ENCODE data around the gene DKK2. TPM values are rescaled to one million over a fixed set of nuclear protein-coding genes. Genes with fewer than 3 reads are reported as not detected.
A peak's percentile ranks its signal among the peaks of the same experiment; 100 is the strongest.

The DKK2 gene
- total and polyA plus RNA-seq, 2 of the 13 experiments (the other 11 are each of a cell fraction or from before 2014, with no cell fraction given): not detected

GRCh38 chr4:106893903-106894302, 142.2 kb downstream of the DKK2 start:
- no peak for TF ChIP-seq CHCHD3 (CRISPR knock-in tag; IDR thresholded peaks at IDR 0.05)
- no peak for TF ChIP-seq KMT2A (CRISPR knock-in tag; IDR thresholded peaks at IDR 0.05)
- no peak overlapping the region for H3K4me3 ChIP-seq (replicated peaks in 1 of 3; ENCODE audit: insufficient read depth in 1 of 3, low read depth in 2 of 3, low read length in 3 of 3)
- ATAC-seq (no peak), FAIRE-seq (no peak), DNase-seq (ENCODE audit: low spot score) (no peak)
- no peak overlapping the region for H3K27ac ChIP-seq (ENCODE audit: extremely low read length, insufficient read depth, low read length)
- no peaks in the 10 kb centered on the region for H3K79me2 ChIP-seq (ENCODE audit: insufficient read depth, low read length)
- H3K27me3 ChIP-seq (ENCODE audit: control insufficient read depth in 1 of 2, insufficient read depth in 2 of 2, low read length in 2 of 2): no peaks in the 10 kb centered on the region; a peak in 1 of 5 replicates
- intact Hi-C loops (cut with micrococcal nuclease; ENCODE audit: unreplicated experiment): no loop called here
- H4K20me1 ChIP-seq (ENCODE audit: insufficient read depth, low read length): no peaks in the 10 kb centered on the region
- 4% methylated on average over 3 of the region's 3 CpGs for WGBS (ENCODE audit: low lambda C conversion rate)
- H3K4me2 ChIP-seq (ENCODE audit: low read depth, low read length): no peak overlapping the region
- H3K9ac ChIP-seq (ENCODE audit: insufficient read depth, low read depth, low read length): no peak overlapping the region
- H3K9me3 ChIP-seq (ENCODE audit: low read length): no peaks in the 10 kb centered on the region
- no peaks in the 10 kb centered on the region for H3K4me1 ChIP-seq (ENCODE audit: insufficient read depth, low read length)
- BruUV-seq (replicated peaks): no TSS peak
- ChIA-PET POLR2A (no interaction called here), CTCF (ENCODE audit: low intra/inter-chr PET ratio, low total read pairs) (no interaction called here)
- in situ Hi-C loops (cut with HindIII; ENCODE audit: extremely low pct_ligation_motif_present, low pct_unique_long_range_greater_than_20kb): no loop called here
- no peak overlapping the region for H2AFZ ChIP-seq (ENCODE audit: low read length)
- H3K36me3 ChIP-seq (replicated peaks in 1 of 2; ENCODE audit: control insufficient read depth in 1 of 2, insufficient read depth in 2 of 2, low read length in 2 of 2): no peaks in the 10 kb centered on the region

- peak; percentile 23; the same call in 1 of the 3 replicates for ATAC-seq
- in situ Hi-C loops (cut with HindIII; ENCODE audit: extremely low pct_ligation_motif_present, low pct_unique_long_range_greater_than_20kb) (no loop called here), intact Hi-C loops (cut with micrococcal nuclease; ENCODE audit: unreplicated experiment) (no loop called here)
- H3K36me3 ChIP-seq (replicated peaks in 1 of 2; ENCODE audit: control insufficient read depth in 1 of 2, insufficient read depth in 2 of 2, low read length in 2 of 2): no peaks in the 10 kb centered on the region
- H3K9ac ChIP-seq (ENCODE audit: insufficient read depth, low read depth, low read length): no peak overlapping the region
- 45% methylated on average over 4 of the region's 8 CpGs for WGBS (ENCODE audit: low lambda C conversion rate)
- no peak for FAIRE-seq
- H3K27me3 ChIP-seq (ENCODE audit: control insufficient read depth in 1 of 2, insufficient read depth in 2 of 2, low read length in 2 of 2): no peaks in the 10 kb centered on the region; a peak in 1 of 5 replicates
- H2AFZ ChIP-seq (ENCODE audit: low read length): no peak overlapping the region
- H3K4me1 ChIP-seq (ENCODE audit: insufficient read depth, low read length): no peaks in the 10 kb centered on the region
- no peak overlapping the region for H3K4me2 ChIP-seq (ENCODE audit: low read depth, low read length)
- H3K27ac ChIP-seq (ENCODE audit: extremely low read length, insufficient read depth, low read length): no peak overlapping the region
- H3K79me2 ChIP-seq (ENCODE audit: insufficient read depth, low read length): no peaks in the 10 kb centered on the region
- POLR2A ChIA-PET: no interaction called here
- CTCF ChIA-PET (ENCODE audit: low intra/inter-chr PET ratio, low total read pairs): no interaction called here
- H3K9me3 ChIP-seq (ENCODE audit: low read length): no peaks in the 10 kb centered on the region
- no TSS peak for BruUV-seq (replicated peaks)
- no peak overlapping the region for H3K4me3 ChIP-seq (replicated peaks in 1 of 3; ENCODE audit: insufficient read depth in 1 of 3, low read depth in 2 of 3, low read length in 3 of 3)
- DNase-seq (ENCODE audit: low spot score): no peak
- no peaks in the 10 kb centered on the region for H4K20me1 ChIP-seq (ENCODE audit: insufficient read depth, low read length)
- no peak for TF ChIP-seq HDAC6 (IDR thresholded peaks at IDR 0.05; ENCODE audit: low read depth, low read length)
- TF ChIP-seq ZNF747 (CRISPR knock-in tag; IDR thresholded peaks at IDR 0.05; ENCODE audit: borderline replicate concordance): no peak
- TF ChIP-seq ZNF362 (CRISPR knock-in tag; IDR thresholded peaks at IDR 0.05; ENCODE audit: borderline replicate concordance): no peak
- TF ChIP-seq TEAD2 (CRISPR knock-in tag; IDR thresholded peaks at IDR 0.05): no peak
- TF ChIP-seq XBP1 (CRISPR knock-in tag; IDR thresholded peaks at IDR 0.05): no peak
- no peak for TF ChIP-seq HCFC1 (IDR thresholded peaks at IDR 0.05; ENCODE audit: low read depth, low read length)
- TF ChIP-seq SP1 (IDR thresholded peaks at IDR 0.05): no peak
- no peak for TF ChIP-seq SP1 (CRISPR knock-in tag; IDR thresholded peaks at IDR 0.05)
- no peak for TF ChIP-seq GTF3A (CRISPR knock-in tag; conservative IDR thresholded peaks at IDR 0.05)
- no peak for TF ChIP-seq KAT8 (CRISPR knock-in tag; IDR thresholded peaks at IDR 0.05)
- TF ChIP-seq ZBTB44 (CRISPR knock-in tag; IDR thresholded peaks at IDR 0.05): no peak
- no peak for TF ChIP-seq AKAP8 (CRISPR knock-in tag; IDR thresholded peaks at IDR 0.05)
- no peak for TF ChIP-seq ZNF274 (CRISPR knock-in tag; IDR thresholded peaks at IDR 0.05)
- TF ChIP-seq ZNF333 (CRISPR knock-in tag; IDR thresholded peaks at IDR 0.05; ENCODE audit: borderline replicate concordance): no peak
- no peak for TF ChIP-seq ZNF225 (CRISPR knock-in tag; IDR thresholded peaks at IDR 0.05)
- TF ChIP-seq ELF1 (CRISPR knock-in tag; IDR thresholded peaks at IDR 0.05): no peak
- no peak for TF ChIP-seq ZNF569 (CRISPR knock-in tag; IDR thresholded peaks at IDR 0.05; ENCODE audit: borderline replicate concordance)
- TF ChIP-seq ZNF746 (CRISPR knock-in tag; IDR thresholded peaks at IDR 0.05): no peak
Measured at GRCh38 chr4:106893395-106893881, 142.7 kb downstream of the DKK2 start.
